Stimulated activated CD4-positive, alpha-beta T cell treated with anti-CD3 and anti-CD28 coated beads, Interleukin-1b, Interleukin-23, amount 100 ng/mL, for 1 hour (primary cell): Measurements from ENCODE around the gene WDR59.
"Not testable (repeated sequence)": the region's sequence is repeated elsewhere in the genome, so short reads cannot be mapped to it uniquely, and the experiment has no call there.

Experiments
- DNase-seq, 2 donors: peaks; one replicate each; pipeline ENCODE4 v3.0.0-alpha.2; 2020; ENCODE audit warnings: low read depth in 2 of 2

WDR59 gene, protein sequence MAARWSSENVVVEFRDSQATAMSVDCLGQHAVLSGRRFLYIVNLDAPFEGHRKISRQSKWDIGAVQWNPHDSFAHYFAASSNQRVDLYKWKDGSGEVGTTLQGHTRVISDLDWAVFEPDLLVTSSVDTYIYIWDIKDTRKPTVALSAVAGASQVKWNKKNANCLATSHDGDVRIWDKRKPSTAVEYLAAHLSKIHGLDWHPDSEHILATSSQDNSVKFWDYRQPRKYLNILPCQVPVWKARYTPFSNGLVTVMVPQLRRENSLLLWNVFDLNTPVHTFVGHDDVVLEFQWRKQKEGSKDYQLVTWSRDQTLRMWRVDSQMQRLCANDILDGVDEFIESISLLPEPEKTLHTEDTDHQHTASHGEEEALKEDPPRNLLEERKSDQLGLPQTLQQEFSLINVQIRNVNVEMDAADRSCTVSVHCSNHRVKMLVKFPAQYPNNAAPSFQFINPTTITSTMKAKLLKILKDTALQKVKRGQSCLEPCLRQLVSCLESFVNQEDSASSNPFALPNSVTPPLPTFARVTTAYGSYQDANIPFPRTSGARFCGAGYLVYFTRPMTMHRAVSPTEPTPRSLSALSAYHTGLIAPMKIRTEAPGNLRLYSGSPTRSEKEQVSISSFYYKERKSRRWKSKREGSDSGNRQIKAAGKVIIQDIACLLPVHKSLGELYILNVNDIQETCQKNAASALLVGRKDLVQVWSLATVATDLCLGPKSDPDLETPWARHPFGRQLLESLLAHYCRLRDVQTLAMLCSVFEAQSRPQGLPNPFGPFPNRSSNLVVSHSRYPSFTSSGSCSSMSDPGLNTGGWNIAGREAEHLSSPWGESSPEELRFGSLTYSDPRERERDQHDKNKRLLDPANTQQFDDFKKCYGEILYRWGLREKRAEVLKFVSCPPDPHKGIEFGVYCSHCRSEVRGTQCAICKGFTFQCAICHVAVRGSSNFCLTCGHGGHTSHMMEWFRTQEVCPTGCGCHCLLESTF

DNA sequence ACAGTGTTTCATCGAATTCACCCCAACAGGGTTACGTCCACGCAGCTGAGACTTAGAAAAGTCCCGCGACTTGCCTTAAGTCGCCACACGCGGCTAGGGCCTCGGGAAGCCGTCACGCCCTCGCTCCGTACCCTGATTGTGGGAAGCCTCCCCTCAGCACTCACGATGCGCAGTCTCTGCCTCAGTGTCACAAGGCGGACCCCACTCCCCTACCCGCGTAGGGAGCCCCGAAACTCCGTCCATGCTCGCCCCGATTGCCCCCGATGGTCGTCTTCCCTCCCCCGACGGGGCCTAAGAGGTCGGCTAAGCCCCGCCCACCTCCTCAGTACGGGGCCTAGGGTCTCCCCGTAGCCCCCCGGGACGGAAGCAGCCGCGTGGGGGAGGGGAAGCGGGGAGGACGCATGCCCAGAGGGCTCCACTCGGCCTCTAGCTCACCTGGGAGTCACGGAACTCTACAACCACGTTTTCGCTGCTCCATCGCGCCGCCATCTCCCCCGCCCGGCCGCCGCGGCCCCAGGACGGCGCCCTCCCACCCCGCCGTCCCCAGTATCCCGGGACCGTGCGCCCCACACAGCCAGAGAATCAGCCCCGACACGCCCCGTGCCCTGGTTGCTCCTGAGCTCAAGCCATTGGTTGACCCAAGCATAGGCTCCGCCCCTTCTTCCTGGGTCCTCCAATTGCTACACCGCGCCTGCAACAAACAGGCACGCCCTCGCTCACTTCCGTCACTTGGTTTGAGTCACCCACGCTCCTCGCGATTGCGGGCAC lies at the start of gene WDR59:
Gene WDR59 (minus strand): TSS at position 595 of the 768 bp plus-strand sequence. CDS start 106 bp downstream, at position 489.
- peak; percentile 93 for DNase-seq

DNA sequence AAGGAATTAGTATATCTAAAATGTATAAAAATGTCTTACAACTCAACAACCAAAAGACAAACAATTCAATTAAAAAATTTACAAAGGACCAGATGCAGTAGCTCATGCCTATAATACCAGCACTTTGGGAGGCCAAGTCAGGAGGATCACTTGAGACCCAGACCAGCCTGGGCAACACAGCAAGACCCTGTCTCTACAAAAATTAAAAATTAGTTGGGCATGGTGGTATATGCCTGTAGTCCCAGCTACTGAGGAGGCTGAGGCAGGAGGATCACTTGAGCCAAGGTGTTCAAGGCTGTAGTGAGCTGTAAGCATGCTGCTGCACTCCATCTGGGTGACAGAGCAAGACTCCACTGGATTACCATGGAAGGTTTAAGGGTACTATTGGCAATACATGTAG lies 47.7 kb upstream of the WDR59 start:
- DNase-seq = no peak

DNA sequence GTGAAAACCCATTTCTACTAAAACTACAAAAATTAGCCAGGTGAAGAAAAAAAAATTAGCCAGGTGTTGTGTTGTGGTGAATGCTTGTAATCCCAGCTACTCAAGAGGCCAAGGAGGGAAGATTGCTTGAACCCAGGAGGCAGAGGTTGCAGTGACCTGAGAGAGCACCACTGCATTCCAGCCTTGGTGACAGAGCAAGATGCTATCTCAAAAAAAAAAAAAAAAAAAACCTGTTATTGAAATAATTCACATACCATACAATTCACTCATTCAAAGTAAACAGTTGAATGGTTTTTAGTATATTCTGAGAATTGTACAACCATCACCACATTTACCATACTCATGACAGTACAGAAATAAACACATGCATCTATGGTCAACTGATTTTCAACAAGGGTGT lies 44.9 kb upstream of the WDR59 start:
- no peak for DNase-seq

DNA sequence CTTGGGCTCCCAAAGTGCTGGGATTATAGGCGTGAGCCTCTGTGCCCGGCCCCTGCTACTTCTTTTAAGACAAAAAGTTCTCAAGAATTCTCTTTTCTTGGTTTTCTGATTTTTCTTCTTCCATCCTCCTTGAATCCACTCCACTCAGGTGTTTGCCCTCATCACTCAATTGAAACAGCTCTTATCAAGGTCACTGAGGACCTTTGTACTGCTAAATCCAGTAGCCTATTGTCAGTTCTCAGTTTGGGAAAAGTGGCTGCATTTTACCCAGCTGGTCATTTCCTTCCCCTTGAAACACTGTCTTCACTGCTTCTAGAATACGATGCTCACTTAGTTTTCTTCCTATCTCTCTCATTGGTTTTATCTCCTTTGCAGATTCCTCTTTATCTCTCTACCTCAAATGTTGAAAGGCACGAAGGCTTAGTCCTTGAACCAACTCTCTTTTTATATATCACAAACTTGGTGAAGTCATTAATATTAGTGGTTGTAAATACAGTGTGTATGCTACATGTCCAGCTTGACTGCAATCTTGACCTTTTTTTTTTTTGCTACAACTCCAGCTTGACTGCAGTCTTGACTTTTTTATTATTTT lies 43.7 kb upstream of the WDR59 start:
- DNase-seq = no peak

DNA sequence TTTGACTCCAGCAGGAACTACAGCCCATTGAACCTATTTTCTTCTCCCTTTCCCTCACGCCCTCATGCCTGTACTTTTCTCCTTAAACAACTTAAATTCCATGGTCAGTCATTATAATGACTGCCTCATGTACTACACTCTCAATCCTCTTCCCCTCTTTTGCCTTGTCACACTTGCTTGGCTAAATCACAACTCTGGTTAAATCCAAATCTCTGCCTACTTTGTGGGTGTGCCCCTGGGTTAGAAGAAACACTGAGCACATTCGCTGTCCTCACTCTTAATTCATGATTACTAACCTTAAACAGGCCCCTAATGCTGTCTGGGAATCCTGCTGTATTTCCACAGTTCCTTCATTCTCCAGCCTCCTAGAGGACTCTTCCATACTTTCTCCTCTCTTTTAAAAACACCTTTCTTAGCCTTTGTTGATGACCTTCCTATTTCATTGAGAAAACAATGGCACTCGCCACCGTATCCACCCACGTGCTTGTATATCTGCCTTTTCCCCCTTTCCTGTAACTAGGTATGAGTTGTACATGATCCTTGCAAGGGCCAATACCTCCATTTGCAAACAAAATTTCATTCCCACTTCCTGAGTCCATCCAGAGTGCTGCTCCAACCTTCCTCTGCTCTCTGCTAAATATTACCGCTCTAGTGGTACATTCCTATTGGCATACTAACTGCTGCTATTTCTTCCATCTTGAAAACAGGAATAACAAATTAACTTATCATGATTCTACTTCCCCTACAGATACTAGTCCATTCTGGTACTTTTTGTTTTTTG lies 42.8 kb upstream of the WDR59 start:
- DNase-seq = no peak

DNA sequence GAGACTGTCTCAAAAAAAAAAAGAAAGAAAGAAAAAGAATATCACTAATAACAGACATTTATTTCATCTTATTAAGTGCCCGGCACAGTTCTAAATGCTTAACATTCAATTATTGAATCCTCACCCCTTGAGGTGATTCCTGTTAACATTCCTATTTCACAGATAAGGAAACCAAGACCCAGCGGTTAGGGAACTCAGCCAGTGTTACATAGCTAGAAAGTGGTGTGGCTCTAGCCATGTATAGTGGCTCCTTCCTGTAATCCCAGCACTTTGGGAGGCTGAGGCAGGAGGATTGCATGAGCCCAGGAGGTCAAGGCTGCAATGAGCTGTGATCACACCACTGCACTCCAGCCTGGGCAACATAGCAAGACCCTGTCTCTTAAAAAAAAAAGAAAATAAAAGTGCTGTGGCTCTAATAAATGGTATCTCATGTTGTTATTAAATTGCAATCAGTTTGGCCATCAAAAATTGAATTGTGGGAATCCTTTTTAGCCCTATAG lies 42.0 kb upstream of the WDR59 start:
- no peak for DNase-seq

DNA sequence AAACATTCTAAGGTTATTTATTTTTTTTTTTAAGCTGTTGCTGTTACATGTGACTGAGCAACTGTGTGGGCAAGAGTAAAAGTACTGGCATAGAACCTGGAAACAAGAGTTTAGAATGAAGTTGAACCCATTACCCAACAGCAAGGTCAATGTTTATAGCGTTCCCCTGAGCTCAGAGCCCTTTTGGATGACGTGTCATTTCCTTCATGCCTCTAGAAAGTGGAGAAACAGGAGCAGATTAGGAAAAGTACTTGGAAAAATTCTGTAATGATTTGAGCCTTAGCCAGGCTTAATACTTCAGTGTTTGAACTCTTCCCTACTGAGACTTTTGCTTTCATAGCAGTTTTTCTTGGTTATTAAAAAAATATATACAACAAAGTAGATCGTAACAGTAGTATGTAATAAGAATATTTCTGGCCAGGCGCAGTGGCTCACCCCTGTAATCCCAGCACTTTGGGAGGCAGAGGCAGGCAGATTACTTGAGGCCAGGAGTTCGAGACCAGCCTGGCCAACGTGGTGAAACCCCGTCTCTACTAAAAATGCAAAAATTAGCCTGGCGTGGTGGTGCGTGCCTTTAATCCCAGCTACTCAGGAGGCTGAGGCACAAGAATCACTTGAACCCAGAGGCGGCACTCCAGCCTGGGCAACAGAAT lies 41.4 kb upstream of the WDR59 start:
- DNase-seq = not testable (repeated sequence)

DNA sequence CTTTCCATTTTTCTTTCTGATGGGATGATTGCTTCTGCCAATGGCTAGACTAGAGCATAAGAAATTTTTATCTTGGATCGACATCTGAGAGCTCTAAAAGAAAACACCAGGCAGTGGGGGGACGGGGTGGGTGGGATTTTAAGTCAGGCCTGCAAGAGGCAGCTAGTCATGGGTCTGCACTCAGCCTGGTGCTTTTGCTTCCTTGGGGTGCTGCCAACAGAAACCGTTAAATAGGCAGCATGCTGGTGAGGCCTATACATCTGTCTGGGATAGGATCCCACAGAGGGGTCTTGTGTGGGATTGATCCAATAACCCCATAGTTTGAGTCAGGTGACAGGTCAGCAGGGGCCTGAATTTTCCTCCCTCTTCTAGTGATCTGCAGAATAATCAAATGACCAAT lies 40.8 kb upstream of the WDR59 start:
- DNase-seq = no peak

DNA sequence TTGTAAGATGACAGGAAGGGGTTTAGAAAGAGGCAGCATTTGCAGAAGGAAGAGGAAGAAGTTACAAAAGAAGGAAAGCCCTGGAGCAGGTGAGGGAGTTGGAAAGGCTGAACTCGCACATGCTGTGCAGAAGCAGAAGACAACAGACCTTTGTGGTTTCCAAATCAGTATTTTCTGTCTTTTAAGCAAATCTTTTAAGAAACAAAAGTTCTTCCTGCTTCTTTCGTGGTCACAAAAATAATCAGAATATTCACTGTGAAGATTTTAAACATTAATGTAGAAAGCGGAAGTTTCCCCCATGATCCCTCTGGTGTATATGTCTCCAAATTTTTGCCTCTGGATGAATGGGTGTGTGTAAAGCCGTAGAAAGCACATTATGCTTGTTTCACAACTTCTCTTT lies 39.7 kb upstream of the WDR59 start:
- DNase-seq = no peak

DNA sequence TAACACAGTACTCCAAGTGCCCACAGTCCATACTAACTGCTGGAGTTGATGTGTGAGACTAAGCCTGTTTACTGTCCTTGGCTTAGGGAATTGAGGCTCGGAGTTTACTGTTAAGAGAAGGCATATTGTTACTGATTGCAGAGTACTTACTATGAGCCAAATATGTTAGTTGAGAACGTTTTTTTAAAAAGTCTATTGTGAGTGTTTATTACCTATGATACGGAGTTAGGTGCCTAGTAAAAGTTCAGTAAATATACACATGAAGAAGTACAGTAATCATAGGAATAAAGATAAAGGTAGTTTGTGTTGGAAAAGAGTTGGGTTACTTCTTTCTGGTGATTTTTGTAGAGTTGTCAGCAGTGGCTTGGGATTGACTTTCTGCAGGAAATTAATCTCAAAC lies 39.3 kb upstream of the WDR59 start:
- no peak for DNase-seq

DNA sequence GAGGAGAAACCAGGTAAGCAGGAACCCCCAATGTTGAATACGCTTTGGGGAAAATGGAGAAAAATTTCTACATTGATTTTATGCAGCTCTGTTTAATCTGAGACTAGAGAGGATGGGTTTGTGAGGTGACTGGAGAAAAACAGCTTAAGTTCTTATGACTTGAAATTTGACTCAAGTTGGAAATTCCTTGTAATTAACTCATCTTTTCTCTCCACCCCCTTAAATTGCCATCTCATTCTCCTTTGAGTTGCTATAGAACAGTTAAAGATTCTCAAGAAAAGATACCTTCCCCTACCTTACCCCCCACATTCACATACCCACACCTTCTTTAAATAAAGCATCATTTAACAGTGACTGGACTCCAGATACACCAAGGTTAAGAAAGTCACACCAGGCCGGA lies 38.1 kb upstream of the WDR59 start:
- no peak for DNase-seq

DNA sequence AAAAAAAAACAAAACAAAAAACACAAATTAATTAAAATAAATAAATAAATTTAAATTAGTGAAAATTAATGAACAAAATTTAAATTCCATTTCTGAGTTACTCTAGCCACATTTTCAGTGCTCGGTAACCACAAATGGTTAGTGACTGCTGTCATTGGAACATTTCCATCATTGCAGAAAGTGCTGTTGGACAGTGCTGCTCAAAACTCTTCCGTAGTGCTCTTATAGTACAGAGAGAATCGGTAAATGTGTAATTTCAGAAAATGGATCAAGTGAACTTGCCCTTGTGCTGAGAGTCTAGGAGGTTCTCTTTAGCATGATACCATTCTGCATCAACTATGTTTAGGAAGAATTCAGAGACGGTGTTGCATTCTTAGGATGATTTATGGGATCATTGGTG lies 37.6 kb upstream of the WDR59 start:
- DNase-seq = no peak

DNA sequence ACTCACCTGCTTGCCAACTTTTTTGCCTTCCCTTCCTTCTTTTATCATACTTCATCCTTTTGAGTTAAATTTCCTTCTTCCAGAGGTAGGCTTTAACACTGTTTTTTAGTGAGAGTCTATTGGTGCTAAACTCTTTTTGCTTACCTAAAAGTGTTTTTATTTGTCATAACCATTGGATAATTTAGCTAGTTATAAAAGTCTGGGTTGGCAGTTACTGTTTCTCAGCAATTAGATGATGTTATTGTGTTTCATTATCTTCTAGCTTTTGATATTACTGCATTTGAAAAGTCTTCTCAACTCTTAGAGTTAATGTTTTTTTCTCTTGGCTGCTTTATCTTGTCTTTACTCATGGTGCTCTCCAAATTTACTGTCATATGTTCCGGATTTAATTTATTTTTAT lies 36.5 kb upstream of the WDR59 start:
- DNase-seq = no peak

DNA sequence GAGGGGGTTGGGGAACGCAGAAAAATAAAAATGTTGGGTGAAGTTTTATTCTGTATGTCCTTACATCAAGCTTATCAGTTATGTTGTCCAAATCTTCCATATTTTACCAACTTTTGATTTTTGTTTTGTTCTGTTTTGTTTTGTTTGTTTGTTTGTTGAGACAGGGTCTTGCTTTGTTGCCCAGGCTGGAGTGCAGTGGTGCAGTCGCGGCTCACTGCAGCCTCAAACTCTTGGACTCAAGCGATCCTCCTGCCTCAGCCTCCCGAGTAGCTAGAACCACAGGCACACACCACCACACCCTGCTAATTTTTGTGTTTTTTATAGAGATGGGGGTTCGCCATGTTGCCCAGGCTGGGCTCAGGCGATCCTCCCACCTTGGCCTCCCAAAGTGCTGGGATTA lies 34.7 kb upstream of the WDR59 start:
- no peak for DNase-seq

DNA sequence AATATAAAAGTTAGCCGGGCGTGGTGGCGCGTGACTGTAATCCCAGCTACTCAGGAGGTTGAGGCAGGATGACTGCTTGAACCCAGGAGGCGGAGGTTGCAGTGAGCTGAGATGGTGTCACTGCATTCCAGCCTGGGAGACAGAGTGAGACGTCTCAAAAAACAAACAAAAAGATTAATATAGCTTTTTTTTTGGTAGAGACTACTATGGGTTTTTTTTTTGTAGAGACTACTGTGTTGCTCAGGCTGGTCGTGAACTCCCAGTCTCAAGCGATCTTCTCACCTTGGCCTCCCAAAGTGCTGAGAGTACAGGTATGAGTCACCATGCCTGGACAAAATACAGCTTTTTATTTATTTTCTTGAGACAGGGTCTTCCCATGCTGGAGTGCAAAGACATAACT lies 34.1 kb upstream of the WDR59 start:
- DNase-seq = no peak

DNA sequence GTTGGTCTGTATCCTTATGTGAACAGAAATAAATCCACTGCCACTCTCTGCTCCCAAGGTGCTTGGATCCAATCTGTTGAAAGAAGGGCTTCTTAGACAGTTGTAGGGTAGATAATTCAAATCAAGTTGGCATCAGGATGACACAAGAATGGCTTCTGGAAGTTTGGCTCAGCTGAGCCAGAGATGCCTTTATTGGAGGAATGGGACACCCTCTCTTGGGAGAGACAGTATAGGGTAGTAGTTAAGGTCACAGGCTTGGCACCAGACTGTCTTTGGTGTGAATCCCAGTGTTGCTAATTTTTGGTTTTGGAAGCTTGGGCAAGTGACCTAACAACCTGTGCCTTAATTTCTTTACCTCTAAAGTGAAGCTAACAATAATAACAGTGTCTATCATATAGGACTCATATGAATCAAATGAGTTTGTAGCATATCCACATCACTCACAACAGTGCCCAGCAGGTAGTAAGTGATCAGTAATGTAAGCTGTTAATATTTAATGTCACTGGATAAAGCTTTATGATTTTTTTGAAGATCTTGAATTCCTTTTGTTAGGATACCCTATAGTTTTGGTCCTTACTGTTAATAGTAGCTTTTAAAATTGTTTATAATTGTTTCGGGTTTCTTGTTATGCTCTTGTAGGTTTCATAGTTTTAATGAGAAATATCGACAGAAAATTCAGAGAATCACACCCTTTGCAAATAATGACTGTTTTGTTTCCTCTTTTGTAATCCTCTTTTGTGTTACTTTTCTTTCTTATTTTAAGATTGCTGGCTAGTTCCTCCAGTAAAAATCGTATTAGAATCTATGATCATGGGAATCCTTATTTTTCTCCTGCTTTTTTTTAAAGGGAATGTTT lies 33.0 kb upstream of the WDR59 start:
- no peak for DNase-seq

DNA sequence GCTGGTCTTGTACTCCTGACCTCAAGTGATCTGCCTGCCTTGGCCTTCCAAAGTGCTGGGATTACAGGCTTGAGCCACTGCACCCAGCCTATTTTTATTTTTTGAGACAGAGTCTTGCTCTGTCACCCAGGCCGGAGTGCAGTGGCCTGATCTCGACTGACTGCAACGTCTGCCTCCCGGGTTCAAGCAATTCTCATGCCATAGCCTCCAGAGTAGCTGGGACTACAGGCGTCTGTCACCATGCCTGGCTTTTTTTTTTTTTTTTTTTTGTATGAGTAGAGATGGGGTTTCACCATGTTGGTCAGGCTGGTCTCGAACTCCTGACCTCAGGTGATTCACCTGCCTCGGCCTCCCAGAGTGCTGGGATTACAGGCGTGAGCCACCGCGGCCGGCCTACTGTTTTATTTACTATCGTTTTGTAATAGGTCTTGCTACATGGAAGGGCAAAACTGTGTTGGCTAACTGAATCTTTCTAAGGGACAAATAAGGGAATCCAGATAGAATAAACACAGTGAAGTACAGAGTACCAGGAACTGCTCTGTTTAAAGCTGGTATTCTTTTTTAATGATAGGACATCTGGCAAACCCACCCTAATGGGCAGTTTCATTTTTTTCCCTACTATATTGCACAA lies 31.6 kb upstream of the WDR59 start:
- not testable (repeated sequence) for DNase-seq

DNA sequence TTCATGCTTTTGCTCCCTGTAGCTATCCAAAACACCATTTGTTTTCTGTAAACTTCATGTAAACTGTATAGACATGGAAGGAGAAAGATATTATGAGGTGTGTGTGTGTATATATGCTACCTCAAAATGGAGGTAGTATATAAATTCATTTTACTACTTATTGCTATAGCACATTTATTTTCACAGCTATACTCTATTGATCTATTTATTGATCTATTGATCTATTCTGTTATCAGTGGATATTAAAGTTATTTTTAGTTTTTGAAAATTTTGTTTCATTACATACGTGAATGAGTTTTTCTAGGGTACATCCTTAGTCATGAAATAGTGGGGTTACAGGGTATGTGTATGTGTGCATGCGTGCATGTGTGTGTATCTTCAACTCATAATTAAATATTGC lies 29.4 kb upstream of the WDR59 start:
- DNase-seq = no peak

DNA sequence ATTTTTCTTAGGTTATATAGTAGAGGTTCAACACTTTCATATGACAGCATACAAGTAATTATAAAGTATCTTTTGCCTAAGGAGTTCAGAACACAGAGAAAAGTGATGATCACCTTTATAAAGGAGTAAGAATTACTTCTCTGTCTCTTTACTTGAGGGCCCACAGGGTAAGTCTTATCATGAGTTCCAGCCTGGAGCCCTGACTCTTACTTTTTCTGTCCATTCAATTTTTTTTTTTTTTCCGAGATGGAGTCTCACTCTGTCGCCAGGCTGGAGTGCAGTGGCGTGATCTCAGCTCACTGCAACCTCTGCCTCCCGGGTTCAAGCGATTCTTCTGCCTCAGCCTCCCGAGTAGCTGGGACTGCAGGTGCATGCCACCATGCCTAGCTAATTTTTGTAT lies 28.2 kb upstream of the WDR59 start:
- DNase-seq = not testable (repeated sequence)
